Measurements from ENCODE around the gene CD79A. TPM values are rescaled to one million over a fixed set of nuclear protein-coding genes. Genes with fewer than 3 reads are reported as not detected.
A peak's percentile ranks its signal among the peaks of the same experiment; 100 is the strongest.
"Not testable (repeated sequence)": the region's sequence is repeated elsewhere in the genome, so short reads cannot be mapped to it uniquely, and the experiment has no call there.

CD79A gene
- total RNA-seq, 1 donor from 2014 or later, result not detected

- peaks cover 15% of the 10 kb centered on the region for H3K4me1 Mint-ChIP-seq (ENCODE audit: low read depth)
- no peaks in the 10 kb centered on the region for H3K9me3 Mint-ChIP-seq (ENCODE audit: low read depth)
- no peak overlapping the region for H3K27ac Mint-ChIP-seq (ENCODE audit: unreplicated experiment)
- H3K36me3 Mint-ChIP-seq (ENCODE audit: low read depth), result peaks cover 34% of the 10 kb centered on the region
- no peak for DNase-seq (ENCODE audit: low spot score)
- no peak for TF ChIP-seq CTCF (IDR thresholded peaks at IDR 0.05)
- no peaks in the 10 kb centered on the region for H3K27me3 Mint-ChIP-seq (ENCODE audit: low read depth)
- H3K4me3 Mint-ChIP-seq (ENCODE audit: unreplicated experiment), result no peak overlapping the region
Measured at GRCh38 chr19:41869374-41869955, 7.6 kb upstream of the CD79A start.

GRCh38 chr19:41870401-41870873, 6.6 kb upstream of the CD79A start:
- Mint-ChIP-seq H3K36me3 (ENCODE audit: low read depth) (peaks cover 29% of the 10 kb centered on the region), H3K4me1 (ENCODE audit: low read depth) (peaks cover 10% of the 10 kb centered on the region), H3K27ac (ENCODE audit: unreplicated experiment) (no peak overlapping the region), H3K4me3 (ENCODE audit: unreplicated experiment) (no peak overlapping the region), H3K9me3 (ENCODE audit: low read depth) (no peaks in the 10 kb centered on the region), H3K27me3 (ENCODE audit: low read depth) (no peaks in the 10 kb centered on the region)
- no peak for TF ChIP-seq CTCF (IDR thresholded peaks at IDR 0.05)
- no peak for DNase-seq (ENCODE audit: low spot score)

GRCh38 chr19:41871573-41872383, 5.3 kb upstream of the CD79A start:
- Mint-ChIP-seq H3K27ac (ENCODE audit: unreplicated experiment) (no peak overlapping the region), H3K4me3 (ENCODE audit: unreplicated experiment) (no peak overlapping the region)

GRCh38 chr19:41872384-41872774, 4.7 kb upstream of the CD79A start:
- Mint-ChIP-seq H3K27ac (ENCODE audit: unreplicated experiment) (peak overlapping the region; percentile 2), H3K27me3 (ENCODE audit: low read depth) (no peaks in the 10 kb centered on the region), H3K9me3 (ENCODE audit: low read depth) (no peaks in the 10 kb centered on the region), H3K36me3 (ENCODE audit: low read depth) (peaks cover 25% of the 10 kb centered on the region), H3K4me3 (ENCODE audit: unreplicated experiment) (no peak overlapping the region), H3K4me1 (ENCODE audit: low read depth) (peaks cover 5% of the 10 kb centered on the region)
- no peak for TF ChIP-seq CTCF (IDR thresholded peaks at IDR 0.05)
- DNase-seq (ENCODE audit: low spot score), result no peak

More at GRCh38 chr19:41871573-41872383, 5.3 kb upstream of the CD79A start:
- H3K9me3 Mint-ChIP-seq (ENCODE audit: low read depth), result no peaks in the 10 kb centered on the region
- DNase-seq (ENCODE audit: low spot score), result no peak
- H3K36me3 Mint-ChIP-seq (ENCODE audit: low read depth), result peaks cover 25% of the 10 kb centered on the region
- peaks cover 5% of the 10 kb centered on the region for H3K4me1 Mint-ChIP-seq (ENCODE audit: low read depth)
- no peaks in the 10 kb centered on the region for H3K27me3 Mint-ChIP-seq (ENCODE audit: low read depth)
- TF ChIP-seq CTCF (IDR thresholded peaks at IDR 0.05), result no peak

- H3K4me3 Mint-ChIP-seq (ENCODE audit: unreplicated experiment), result no peak overlapping the region
- no peaks in the 10 kb centered on the region for H3K9me3 Mint-ChIP-seq (ENCODE audit: low read depth)
- DNase-seq (ENCODE audit: low spot score), result no peak
Measured at GRCh38 chr19:41872775-41873647, 4.1 kb upstream of the CD79A start.

GRCh38 chr19:41875973-41876372, 1.1 kb upstream of the CD79A start:
- H3K4me1 Mint-ChIP-seq (ENCODE audit: low read depth); H3K9me3 Mint-ChIP-seq (ENCODE audit: low read depth): not testable (repeated sequence)

More at GRCh38 chr19:41872775-41873647, 4.1 kb upstream of the CD79A start:
- peak; percentile 79 for TF ChIP-seq CTCF (IDR thresholded peaks at IDR 0.05)
- Mint-ChIP-seq H3K36me3 (ENCODE audit: low read depth) (peaks cover 22% of the 10 kb centered on the region), H3K4me1 (ENCODE audit: low read depth) (peaks cover 2% of the 10 kb centered on the region), H3K27ac (ENCODE audit: unreplicated experiment) (peak overlapping the region; percentile 2), H3K27me3 (ENCODE audit: low read depth) (no peaks in the 10 kb centered on the region)

More at GRCh38 chr19:41875973-41876372, 1.1 kb upstream of the CD79A start:
- H3K27ac Mint-ChIP-seq (ENCODE audit: unreplicated experiment); H3K27me3 Mint-ChIP-seq (ENCODE audit: low read depth); H3K4me3 Mint-ChIP-seq (ENCODE audit: unreplicated experiment); H3K36me3 Mint-ChIP-seq (ENCODE audit: low read depth); DNase-seq (ENCODE audit: low spot score): not testable (repeated sequence)

Measured in chondrocyte (in vitro differentiated cells).